HL-60/S4 treated with phorbol 12-myristate 13-acetate at 8.2 ng/mL for 4 days and 3 days (cell line): ENCODE data around the gene UTS2R.

Source experiments
- in situ Hi-C: fragments of 300-500 bp; cut with MboI; formaldehyde crosslinking; loops from 2 replicates; pipeline ENCODE4 v1.15.0; 2022; ENCODE audit warnings: low sequenced_read_pairs

Gene UTS2R

DNA sequence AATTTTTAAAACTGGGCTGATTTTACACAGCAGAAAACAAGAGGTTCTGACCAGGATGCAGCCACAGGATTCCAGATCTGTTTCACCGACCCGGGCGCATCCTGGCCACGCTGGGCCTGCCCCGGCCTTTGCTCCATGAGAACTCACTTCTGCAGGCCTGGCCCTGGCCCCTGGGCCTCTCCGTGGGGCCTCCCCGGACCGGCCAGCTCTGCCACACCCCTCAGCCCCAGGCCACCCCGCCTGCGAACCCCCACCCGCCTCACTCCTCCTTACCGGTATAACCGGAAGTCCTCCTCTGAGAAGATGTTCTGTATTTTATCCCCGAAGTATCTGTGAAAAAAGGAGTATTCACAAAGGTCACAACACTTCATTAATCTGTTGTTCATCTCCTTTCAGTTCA lies 33.5 kb downstream of the UTS2R start:
- in situ Hi-C loops = loop anchor here (25.0 kb wide), 1 partner anchor 143 kb away; the partner anchor contains the start of gene CSNK1D

GRCh38 chr17:82406131-82406671 lies 34.6 kb downstream of the UTS2R start:
- in situ Hi-C loops = loop anchor here (25.0 kb wide), 1 partner anchor 144 kb away; the partner anchor contains the start of gene CSNK1D

DNA sequence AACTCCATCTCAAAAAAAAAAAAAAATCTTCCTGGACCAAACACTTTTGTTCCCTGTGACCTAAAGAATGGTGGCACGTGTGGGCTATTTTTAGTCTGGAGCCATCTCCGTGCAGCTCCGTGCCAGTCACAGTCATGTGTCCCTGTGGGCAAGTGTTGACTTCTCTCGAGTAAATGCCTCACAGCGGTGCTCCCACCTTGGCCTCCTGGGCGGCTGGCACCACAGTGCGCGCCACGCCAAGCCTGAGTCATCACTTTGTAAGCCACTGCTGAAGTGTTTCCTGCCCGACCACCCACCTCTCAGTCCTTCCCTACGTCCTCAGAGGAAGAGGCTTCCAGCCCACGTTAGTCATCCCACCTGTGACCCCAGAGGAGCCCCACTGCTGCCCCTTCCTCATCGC lies 35.7 kb downstream of the UTS2R start:
- in situ Hi-C loops = loop anchor here (25.0 kb wide), 1 partner anchor 145 kb away; the partner anchor contains the start of gene CSNK1D

- in situ Hi-C loops = loop anchor here (25.0 kb wide), 1 partner anchor 146 kb away; the partner anchor contains the start of gene CSNK1D
These were observed 36.8 kb downstream of the UTS2R start for GRCh38 chr17:82408288-82408937.

DNA sequence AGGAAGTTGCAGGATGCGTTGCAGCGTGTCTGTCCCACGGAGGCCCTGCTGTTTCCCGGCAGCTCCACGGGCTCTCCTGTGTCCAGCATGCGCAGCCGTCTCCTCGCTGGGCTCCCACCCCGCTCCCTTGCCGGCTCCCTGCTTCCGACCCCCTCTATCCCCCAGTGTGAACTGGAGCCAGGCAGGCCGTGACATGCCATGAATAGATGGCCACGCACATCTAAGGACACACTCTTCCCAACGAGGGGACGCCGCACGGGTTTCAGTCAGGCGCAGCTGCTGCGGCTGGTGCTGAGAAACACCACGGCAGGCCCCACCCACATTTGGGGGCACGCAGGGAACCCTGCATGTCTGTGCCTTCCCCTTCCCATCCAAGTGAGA lies 37.4 kb downstream of the UTS2R start:
- in situ Hi-C loops = loop anchor here (25.0 kb wide), 1 partner anchor 147 kb away; the partner anchor contains the start of gene CSNK1D

DNA sequence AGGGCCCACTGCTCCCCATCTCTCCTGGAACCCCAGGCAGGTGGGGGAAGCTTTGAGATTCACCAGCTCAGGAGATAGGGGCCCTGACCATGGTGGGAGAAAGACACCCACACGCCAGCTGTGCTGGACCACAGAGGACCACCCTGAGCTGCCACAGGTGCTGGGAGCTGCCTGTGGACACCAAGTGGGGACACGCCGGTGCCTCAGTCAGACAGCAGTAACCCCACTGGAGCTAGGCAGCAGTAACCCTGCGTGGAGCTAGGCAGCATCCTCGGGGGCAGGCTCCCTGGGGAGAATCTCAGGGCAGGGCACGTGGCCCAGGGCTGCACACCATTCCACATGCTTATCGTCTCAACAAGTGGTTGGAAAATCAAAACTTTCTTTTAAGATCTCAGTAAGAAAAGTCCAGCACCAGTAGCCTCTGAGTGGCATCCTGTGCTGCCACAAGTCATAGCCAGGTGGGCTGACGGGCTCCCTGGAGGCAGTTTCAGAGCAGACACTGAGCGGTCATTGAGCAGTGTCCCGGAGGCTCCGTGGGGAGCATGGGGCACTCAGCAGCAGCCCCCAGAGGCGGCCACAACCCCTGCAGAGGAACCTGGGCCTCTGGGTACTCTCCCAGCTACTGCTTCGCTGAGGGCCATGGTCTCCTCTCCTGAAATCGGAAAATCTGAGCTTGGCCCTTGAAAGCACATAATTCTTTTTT lies 38.6 kb downstream of the UTS2R start:
- in situ Hi-C loops = loop anchor here (5.0 to 25.0 kb wide), 2 partner anchors 58 to 148 kb away; partner anchors contain the start of gene CSNK1D

DNA sequence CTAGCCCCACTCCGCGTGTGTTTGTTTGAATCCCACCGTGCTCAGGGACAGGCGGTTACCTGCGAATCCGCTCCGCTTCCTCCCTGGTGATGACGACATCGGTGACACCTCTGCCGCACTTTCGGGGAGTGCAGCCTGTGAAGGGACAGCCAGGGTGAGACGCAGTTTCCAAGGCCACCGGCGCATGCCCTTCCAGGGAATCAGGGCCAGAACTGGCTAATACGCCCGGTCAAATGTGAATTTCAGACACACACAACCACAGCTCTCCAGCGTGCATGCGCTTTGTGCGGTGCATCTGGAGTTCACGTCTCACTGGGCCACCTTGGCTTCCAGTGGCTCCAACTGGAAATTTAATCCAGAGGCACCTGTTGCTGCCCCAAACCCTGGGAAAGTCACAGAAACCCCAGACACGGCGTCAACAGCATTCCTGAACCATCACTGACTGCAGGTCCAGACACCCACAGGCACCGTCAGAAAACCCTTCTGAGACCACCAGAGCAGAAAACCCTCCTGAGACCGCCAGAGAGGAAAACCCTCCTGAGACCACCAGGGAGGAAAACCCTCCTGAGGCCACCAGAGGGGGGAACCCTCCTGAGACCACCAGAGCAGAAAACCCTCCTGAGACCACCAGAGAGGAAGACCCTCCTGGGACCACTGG lies 40.0 kb downstream of the UTS2R start:
- in situ Hi-C loops = loop anchor here (5.0 to 25.0 kb wide), 2 partner anchors 59 to 149 kb away; partner anchors contain the start of gene CSNK1D

- in situ Hi-C loops = loop anchor here (5.0 to 25.0 kb wide), 2 partner anchors 60 to 150 kb away; partner anchors contain the start of gene CSNK1D
These were observed 40.5 kb downstream of the UTS2R start for GRCh38 chr17:82412081-82412480.

DNA sequence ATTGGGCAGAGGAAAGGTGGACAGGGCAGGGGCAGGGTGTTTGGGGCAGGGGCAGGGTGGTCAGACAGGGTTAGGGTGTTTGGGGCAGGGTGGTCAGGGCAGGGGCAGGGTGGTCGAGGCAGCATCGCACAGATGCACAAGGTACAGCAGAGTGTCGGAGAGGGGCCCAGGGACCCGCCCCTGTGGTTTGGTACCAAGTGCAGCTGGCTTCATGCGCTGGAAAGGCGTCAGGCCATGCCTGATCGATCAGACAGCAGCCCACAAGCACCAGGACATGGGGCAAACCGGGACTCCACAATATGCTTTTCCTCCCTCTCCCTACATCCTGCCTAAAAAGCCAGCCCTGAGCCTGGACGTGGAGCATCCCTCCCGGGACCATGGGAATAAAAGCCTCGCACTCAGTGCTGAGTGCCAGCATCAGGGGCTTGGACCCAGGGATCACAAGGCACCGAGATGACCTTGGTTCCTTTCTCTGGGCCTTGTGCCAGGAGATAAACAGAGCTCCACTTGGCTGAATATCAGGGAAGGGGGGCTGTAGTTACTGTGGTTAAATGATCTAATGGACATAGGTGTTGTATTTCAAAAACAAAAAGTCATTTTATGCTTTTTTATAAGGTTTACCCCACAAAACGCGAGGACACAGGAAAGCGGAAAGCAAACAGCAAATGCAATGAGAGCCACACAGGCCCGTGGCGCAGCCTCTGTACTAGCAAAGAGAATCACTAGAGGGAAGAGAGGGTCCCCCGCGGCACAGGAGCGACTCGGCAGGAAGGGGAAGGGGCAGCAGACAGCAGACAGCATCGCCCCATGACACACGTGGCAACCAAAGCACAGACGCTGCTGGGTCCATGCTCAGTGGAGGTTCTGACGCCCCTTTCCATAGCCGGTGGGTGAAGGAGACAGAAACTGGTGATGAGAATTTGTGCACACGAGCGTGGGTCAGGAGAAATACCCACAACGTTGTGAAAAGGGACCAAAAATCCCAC lies 41.3 kb downstream of the UTS2R start:
- in situ Hi-C loops = loop anchor here (5.0 to 25.0 kb wide), 2 partner anchors 61 to 151 kb away; partner anchors contain the start of gene CSNK1D

GRCh38 chr17:82414548-82415281 lies 43.1 kb downstream of the UTS2R start:
- in situ Hi-C loops = loop anchor here (5.0 to 25.0 kb wide), 2 partner anchors 62 to 152 kb away; partner anchors contain the start of gene CSNK1D

DNA sequence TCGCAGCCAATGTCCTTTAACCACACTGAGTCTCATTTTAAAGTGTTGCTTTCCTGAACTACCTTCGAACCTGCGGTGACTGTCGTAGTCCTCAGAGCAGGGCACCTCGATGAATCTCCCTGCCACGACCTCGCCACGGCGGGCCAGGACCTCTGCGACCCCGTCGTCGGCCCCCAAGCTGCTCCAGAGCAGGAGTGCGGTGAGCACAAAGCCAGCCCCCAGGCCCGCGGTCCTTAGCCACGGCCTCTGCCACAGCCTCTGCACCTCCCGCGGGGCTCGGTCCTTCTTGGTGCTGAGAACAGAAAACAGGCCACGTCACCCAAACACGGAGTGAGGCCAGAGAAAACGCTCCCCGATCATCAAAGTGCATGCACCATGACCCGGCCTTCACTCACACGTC lies 43.8 kb downstream of the UTS2R start:
- in situ Hi-C loops = loop anchor here (25.0 kb wide), 1 partner anchor 153 kb away; the partner anchor contains the start of gene CSNK1D

- in situ Hi-C loops = loop anchor here (25.0 kb wide), 1 partner anchor 153 kb away; the partner anchor contains the start of gene CSNK1D
These were observed 44.2 kb downstream of the UTS2R start for GRCh38 chr17:82415786-82416185.

- in situ Hi-C loops = loop anchor here (25.0 kb wide), 1 partner anchor 154 kb away; the partner anchor contains the start of gene CSNK1D
These were observed 44.7 kb downstream of the UTS2R start for GRCh38 chr17:82416264-82416663.

DNA sequence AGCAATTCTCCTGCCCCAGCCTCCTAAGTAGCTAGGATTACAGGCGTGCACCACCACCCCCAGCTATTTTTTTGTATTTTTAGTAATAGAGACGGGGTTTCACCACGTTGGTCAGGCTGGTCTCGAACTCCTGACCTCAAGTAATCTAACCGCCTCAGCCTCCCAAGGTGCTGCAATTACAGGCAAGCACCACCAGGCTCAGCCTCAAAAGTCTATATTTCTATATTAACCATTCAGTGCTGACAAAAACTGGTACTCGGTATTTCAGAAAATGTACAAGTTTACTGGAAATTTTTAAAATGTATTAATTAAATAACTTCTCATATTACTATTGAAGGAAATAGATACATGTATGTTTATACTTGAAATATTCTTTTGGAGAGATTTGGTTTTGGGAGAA lies 45.2 kb downstream of the UTS2R start:
- in situ Hi-C loops = loop anchor here (25.0 kb wide), 1 partner anchor 154 kb away; the partner anchor contains the start of gene CSNK1D

DNA sequence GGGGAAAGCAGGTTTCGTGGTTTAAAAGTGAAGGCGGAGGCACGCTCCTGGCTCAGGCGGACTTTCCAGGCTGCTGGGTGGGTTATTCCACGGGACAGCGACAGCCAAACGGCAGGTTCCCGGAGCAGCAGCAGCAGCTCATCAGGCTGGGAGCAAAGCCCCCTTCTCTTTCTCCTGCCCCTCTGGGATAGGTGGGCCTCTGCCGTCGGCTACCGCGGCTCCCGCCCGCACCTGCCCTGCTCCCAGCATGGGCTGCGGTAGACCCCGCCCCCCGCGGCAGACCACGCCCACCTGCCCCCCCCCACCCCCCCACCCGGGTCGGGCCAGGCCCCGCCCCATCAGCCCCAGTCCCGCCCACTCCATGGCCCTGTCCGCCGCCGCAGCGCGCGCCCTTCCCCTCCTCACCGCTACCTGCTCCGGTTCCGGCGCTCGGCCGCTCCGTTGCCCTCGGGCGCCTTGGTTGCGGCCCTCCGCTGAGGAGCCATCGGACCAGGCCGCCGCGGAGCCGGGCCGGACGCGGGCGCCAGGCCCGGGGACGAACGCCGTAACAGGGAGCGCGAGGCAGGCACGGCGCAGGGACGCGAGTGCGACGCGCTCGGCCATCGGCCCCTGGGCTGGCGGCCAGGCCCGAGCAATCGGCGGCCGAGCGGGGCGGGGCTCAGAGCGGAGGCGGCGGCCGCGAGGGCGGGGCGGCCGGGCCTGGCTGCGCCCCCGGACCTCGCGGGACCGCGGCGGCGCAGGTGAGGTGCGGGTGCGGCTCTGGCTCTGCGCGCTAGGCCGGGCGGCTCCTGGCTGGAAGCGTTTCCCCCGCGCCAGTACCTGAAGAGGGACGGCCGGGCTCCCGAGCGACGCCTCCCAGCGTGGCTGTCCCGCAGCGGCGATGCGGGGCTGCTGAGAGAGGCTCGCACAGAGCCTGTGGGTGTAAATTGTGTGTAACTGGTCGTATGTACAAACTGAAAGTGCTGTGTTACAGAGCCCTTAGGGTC lies 46.7 kb downstream of the UTS2R start, which contains the start of the genes HEXD and OGFOD3:
HEXD (plus strand) TSS at position 347 of the 986 bp plus-strand sequence. CDS start 1,453 bp downstream, outside the sequence.
OGFOD3 (minus strand) TSS at position 586 of the 986 bp plus-strand sequence; CDS start at position 485, 101 bp downstream.
- in situ Hi-C loops = loop anchor here (25.0 kb wide), 1 partner anchor 156 kb away; the partner anchor contains the start of gene CSNK1D

DNA sequence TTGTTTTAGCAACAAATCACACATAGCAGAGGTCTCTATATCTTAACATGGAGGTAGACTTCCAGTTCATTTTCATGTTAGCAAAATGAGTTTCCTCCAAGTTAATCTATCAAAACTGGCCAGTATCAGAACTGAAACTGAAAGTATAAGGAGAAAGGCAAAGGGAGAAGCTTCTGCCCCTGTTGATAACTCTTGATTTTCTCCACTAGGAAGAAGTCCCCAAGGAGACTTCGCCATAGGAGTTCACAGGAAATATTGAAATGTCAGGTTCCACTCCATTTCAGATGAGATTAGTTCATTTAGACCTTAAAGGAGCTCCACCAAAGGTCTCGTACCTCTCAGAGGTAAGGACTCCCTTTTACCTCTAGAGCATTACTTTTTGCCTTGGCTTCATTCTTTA lies 48.0 kb downstream of the UTS2R start:
- in situ Hi-C loops = loop anchor here (25.0 kb wide), 1 partner anchor 157 kb away; the partner anchor contains the start of gene CSNK1D
